ENCODE data around the gene LMTK2. TPM values are rescaled to one million over a fixed set of nuclear protein-coding genes. Genes with fewer than 3 reads are reported as not detected.

Gene LMTK2
- total RNA-seq, 1 experiment from 2014 or later = 8.4 TPM

DNA sequence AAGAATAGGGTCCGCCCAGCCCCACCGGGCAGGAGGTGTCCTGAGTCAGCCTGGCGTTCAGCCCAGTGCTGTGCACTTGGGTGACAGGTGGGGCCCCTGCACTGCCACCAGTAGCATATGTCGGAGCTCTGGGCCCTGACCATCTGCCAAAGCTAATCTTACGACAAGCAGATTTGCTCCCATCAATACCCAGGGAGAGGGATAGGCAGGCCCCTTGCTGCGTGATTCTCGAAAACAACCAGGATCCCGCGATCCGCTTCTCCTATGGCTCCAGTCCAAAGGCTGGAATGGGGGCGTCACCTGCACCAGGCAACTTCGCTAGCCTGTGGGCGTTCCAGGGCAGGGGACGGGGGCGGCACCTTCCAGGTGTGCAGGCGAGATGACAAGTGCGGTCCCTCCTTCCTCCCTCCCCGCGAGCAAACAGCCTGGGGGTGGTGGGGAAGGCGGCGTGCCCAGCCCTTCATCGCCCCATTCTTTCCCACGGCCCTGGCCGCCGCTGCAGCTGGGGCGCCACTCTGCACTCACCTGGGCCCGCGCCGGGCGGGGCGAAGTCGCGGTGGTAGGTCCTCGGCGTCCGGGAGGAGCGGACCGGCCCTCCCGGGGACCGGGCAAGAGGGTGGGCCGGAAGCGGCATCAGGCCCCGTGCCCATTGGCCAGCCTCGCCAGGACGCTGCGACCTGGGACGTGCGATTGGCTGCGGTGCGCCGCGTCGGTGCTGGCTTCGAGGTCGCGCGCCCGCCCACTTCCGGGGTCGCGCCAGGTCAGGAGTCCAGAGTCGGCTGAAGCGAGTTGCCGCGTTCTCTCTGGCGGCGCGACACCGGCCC is 145.2 kb downstream of the LMTK2 start, which contains the start of gene TECPR1:
TECPR1 (minus strand) TSS at position 632 of the 824 bp plus-strand sequence. CDS start 6,086 bp downstream, outside the sequence.
- peak; percentile 94 for DNase-seq (ENCODE audit: low read depth, low spot score)
- in situ Hi-C loops (cut with HindIII; ENCODE audit: low pct_unique_long_range_greater_than_20kb, low sequenced_read_pairs) = no loop called here

DNA sequence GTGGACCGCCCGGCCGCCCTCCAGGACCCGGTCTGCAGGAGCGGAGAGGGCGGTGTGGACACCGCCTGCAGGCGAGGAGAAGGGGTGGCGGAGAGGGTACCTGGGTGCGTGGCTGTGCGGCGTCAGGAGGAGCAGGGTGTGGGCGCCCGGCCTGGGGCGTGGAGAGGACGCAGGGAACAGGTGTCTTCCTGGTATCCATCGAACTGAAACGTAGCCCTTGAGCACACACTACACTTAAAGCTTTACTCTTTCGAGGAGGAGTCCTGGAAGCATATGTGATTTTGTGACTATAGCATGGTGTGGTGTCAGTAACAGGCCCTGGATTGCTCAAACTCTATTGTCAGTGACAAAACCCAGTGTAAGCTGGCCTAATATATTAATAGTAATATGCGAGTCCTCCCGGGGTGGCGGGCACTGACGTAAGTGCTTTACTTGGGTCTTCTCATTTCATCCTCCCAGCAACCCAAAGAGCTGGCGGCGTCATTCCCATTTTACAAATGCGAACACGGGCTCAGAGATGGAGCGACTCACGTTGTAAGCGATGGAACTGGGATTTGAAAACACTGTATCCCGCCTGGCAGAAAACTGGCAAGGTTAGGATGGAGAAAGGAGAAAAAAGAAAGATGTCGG is 145.9 kb downstream of the LMTK2 start:
- in situ Hi-C loops (cut with HindIII; ENCODE audit: low pct_unique_long_range_greater_than_20kb, low sequenced_read_pairs) = no loop called here
- DNase-seq (ENCODE audit: low read depth, low spot score) = no peak

DNA sequence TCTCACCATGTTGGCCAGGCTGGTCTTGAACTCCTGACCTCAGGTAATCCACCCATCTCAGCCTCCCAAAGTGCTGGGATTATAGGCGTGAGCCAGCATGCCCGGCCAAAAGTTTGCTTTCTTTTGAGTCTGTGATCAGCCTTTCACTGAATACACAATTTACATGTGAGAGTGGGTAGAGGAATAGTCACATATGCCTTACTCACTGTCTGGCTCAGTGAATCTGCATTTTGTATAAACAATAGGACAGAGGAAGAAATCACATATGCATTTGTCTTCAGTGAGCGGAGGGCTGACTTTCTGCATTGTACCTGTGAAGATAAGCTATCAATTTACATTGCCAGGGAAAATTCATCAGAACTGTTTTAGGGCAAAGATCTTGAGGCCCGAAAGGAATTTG is 147.9 kb downstream of the LMTK2 start:
- in situ Hi-C loops (cut with HindIII; ENCODE audit: low pct_unique_long_range_greater_than_20kb, low sequenced_read_pairs) = no loop called here
- DNase-seq (ENCODE audit: low read depth, low spot score) = no peak

DNA sequence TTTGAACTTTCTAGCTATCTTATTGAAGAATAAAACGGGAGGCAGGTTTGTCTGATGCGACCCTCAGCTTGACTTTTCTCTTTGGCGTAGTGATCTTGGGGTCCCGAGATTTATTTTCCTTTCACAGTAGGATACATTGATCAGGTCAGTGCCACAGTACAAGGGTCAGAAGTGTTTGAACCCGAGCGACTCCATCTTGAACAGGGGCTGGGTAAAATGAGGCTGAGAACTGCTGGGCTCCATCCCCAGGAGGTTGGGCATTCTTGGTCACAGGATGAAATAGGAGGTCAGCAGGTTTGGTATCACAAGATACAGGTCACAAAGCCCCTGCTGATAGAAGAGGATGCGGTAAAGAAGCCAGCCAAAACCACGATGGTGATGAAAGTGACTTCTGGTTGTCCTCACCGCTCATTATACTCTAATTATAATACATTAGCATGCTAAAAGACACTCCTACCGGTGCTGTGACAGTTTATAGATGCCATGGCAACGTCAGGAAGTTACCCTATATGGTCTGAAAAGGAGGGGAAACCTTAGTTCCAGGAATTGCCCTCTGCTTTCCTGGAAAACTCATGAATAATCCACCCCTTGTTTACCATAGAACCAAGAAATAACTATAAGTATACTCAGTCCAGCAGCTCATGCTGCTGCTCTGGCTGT is 148.4 kb downstream of the LMTK2 start:
- peak; percentile 79 for DNase-seq (ENCODE audit: low read depth, low spot score)
- in situ Hi-C loops (cut with HindIII; ENCODE audit: low pct_unique_long_range_greater_than_20kb, low sequenced_read_pairs) = no loop called here

DNA sequence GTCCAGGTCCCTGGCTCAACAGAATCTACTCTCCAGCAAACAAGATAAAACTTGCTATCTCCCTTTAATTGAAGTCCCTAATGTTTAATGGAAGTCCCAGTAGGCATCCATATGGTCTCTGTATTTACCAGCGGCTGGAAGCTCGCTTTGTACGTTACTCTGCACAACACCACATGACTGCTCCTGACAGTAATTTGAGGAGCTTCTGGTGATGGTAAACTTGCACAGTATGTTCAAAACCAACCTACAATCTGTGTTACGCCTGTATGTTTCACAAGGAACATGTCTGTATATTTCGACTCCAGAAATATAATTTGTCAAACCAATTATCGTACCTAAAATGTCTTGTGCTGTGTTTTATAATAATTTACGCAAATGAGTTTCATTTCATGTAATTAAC is 149.8 kb downstream of the LMTK2 start:
- no peak for DNase-seq (ENCODE audit: low read depth, low spot score)
- in situ Hi-C loops (cut with HindIII; ENCODE audit: low pct_unique_long_range_greater_than_20kb, low sequenced_read_pairs) = no loop called here

DNA sequence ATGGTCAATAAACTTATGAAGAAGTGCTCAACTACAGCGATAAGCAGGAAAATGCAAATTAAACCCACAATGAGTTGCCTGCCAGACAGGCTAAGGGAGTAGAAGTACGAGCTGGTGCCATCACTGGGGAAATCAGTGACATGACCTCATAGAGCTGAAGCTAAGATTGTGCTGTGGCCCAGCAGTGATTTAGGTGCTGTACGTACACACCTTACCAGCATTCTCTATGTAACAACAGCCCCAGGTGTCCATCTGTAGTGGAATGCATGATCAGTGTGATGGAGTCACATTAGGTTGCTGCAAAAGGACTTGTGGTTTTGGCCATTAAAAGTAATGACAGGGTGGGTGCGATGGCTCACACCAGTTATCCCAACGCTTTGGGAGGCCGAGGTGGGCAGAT is 151.0 kb downstream of the LMTK2 start:
- in situ Hi-C loops (cut with HindIII; ENCODE audit: low pct_unique_long_range_greater_than_20kb, low sequenced_read_pairs) = no loop called here
- DNase-seq (ENCODE audit: low read depth, low spot score) = no peak

Other genes with a start within 250 kb of the LMTK2 start
- 143 and 151 TPM in 2 replicates for gene ASNS, start 234.5 kb upstream of the LMTK2 start, total RNA-seq (2014; rRNA removed; shearing (Covaris generic))
- not detected in 2 replicates for gene OCM2, start 116.7 kb upstream of the LMTK2 start, total RNA-seq (2014; rRNA removed; shearing (Covaris generic))
- not detected in 2 replicates for gene BHLHA15, start 104.6 kb downstream of the LMTK2 start, total RNA-seq (2014; rRNA removed; shearing (Covaris generic))
- gene TECPR1, start 145.4 kb downstream of the LMTK2 start, total RNA-seq (2014; rRNA removed; shearing (Covaris generic)) = 15.3 and 19.2 TPM in 2 replicates
- gene BRI3, start 174.8 kb downstream of the LMTK2 start, total RNA-seq (2014; rRNA removed; shearing (Covaris generic)) = 126 and 184 TPM in 2 replicates

All from SK-MEL-5 (cell line).